HG02798 (cell line): ENCODE measurements around the gene PCSK7.

Experiments
- ATAC-seq: cut with Tn5 transposase; IDR thresholded peaks from one replicate; pipeline ENCODE4 v1.9.1; 2021; ENCODE audit warnings: mild to moderate bottlenecking; ENCODE audit not compliant: unreplicated experiment, poor library complexity

The PCSK7 gene

GRCh38 chr11:117199916-117200812 lies 31.7 kb downstream of the PCSK7 start:
- no peak for ATAC-seq

- ATAC-seq = no peak
These were observed 32.6 kb downstream of the PCSK7 start, which contains the start of gene TAGLN for GRCh38 chr11:117199053-117199915. TAGLN (plus strand) TSS chr11:117199370; CDS start chr11:117203014, 3,644 bp downstream.

- no peak for ATAC-seq
These were observed 33.3 kb downstream of the PCSK7 start for GRCh38 chr11:117198613-117199012.

- ATAC-seq = no peak
These were observed 34.1 kb downstream of the PCSK7 start for GRCh38 chr11:117197516-117198456.

- no peak for ATAC-seq
These were observed 34.9 kb downstream of the PCSK7 start for GRCh38 chr11:117197006-117197405.

- no peak for ATAC-seq
These were observed 36.1 kb downstream of the PCSK7 start for GRCh38 chr11:117195761-117196160.

GRCh38 chr11:117195258-117195657 lies 36.6 kb downstream of the PCSK7 start:
- no peak for ATAC-seq

- ATAC-seq = no peak
These were observed 37.6 kb downstream of the PCSK7 start for GRCh38 chr11:117194267-117194666.

- no peak for ATAC-seq
These were observed 38.5 kb downstream of the PCSK7 start for GRCh38 chr11:117193130-117194020.

- no peak for ATAC-seq
These were observed 39.4 kb downstream of the PCSK7 start for GRCh38 chr11:117192401-117192875.

GRCh38 chr11:117191680-117192400 lies 40.0 kb downstream of the PCSK7 start:
- no peak for ATAC-seq

- ATAC-seq = no peak
These were observed 41.8 kb downstream of the PCSK7 start for GRCh38 chr11:117189941-117190544.

- ATAC-seq = peak; percentile 55
These were observed 42.5 kb downstream of the PCSK7 start for GRCh38 chr11:117189191-117189940.

GRCh38 chr11:117188620-117189081 lies 43.2 kb downstream of the PCSK7 start:
- no peak for ATAC-seq

GRCh38 chr11:117187799-117188481 lies 43.9 kb downstream of the PCSK7 start:
- no peak for ATAC-seq

- no peak for ATAC-seq
These were observed 44.5 kb downstream of the PCSK7 start for GRCh38 chr11:117187428-117187798.

- no peak for ATAC-seq
These were observed 44.9 kb downstream of the PCSK7 start for GRCh38 chr11:117187007-117187406.
